Measurements from ENCODE around the gene OR2F2.

Gene OR2F2

GRCh38 chr7:143983960-143984359 is 48.9 kb downstream of the OR2F2 start:
- Histone ChIP-seq H3K9me3 (ENCODE audit: control insufficient read depth in 1 of 2, low read length in 2 of 2) (no peaks in the 10 kb centered on the region), H3K27me3 (ENCODE audit: low read depth, low read length) (no peaks in the 10 kb centered on the region), H3K4me3 (ENCODE audit: low read depth in 1 of 2, low read length in 2 of 2) (no peak overlapping the region), H3K4me1 (ENCODE audit: control insufficient read depth in 1 of 2, insufficient read depth in 2 of 2, low read length in 2 of 2) (peaks cover 0 to 10% of the 10 kb centered on the region in 2 donors), H3K36me3 (ENCODE audit: control insufficient read depth in 1 of 2, insufficient read depth in 2 of 2, low read length in 2 of 2) (no peaks in the 10 kb centered on the region), H3K27ac (ENCODE audit: low read length) (no peak overlapping the region)

Measured in muscle layer of duodenum (tissue), 2 donors.